Measurements from ENCODE around the gene TMEM235.

GRCh38 chr17:78241277-78242023 lies 10.0 kb downstream of the TMEM235 start:
- TF ChIP-seq CTCF (IDR thresholded peaks at IDR 0.05): no peak
- TF ChIP-seq POLR2A (IDR thresholded peaks at IDR 0.05): no peak

Data from heart left ventricle (tissue), 13 donors.